IMR-90 (cell line): Measurements from ENCODE around the gene BPGM. TPM values are rescaled to one million over a fixed set of nuclear protein-coding genes. Genes with fewer than 3 reads are reported as not detected.

Source experiments
- ATAC-seq: fragments of 200-7000 bp; cut with Tn5 transposase; 2 replicates; pipeline ENCODE4 v1.9.1; 2020; ENCODE audit warnings: low read depth, mild to moderate bottlenecking, moderate library complexity
- BruUV-seq: library from RNA; stranded (reverse); fragments of 400-500 nt; replicated peaks from 2 replicates; lab custom pipeline; 2021; lab: Mats Ljungman, UMichigan
- CTCF ChIA-PET: fragments of 300-600 bp; formaldehyde crosslinking; extraction: SDS; loops from one replicate; lab custom pipeline; 2021; ENCODE audit warnings: antibody characterized with exemption; lab: Yijun Ruan, JAX
- POLR2A ChIA-PET: fragments of 300-600 bp; sonication (Branson Sonifier 250); formaldehyde crosslinking; loops from one replicate; lab custom pipeline; 2022; ENCODE audit warnings: antibody characterized with exemption; ENCODE audit not compliant: unreplicated experiment; lab: Charles Lee
- DNase-seq: peaks from one replicate; pipeline ENCODE4 v3.0.0; 2013
- H2AFZ ChIP-seq: replicated peaks from 2 replicates; pipeline ENCODE3; 2013; ENCODE audit warnings: low read length, mild to moderate bottlenecking; ENCODE audit not compliant: poor library complexity
- H2AK5ac ChIP-seq: 2 replicates; pipeline ENCODE4 v1.6.1; 2013; ENCODE audit warnings: low read depth, low read length, inconsistent platforms
- H2AK9ac ChIP-seq: replicated peaks from 2 replicates; pipeline ENCODE3; 2013; ENCODE audit warnings: mild to moderate bottlenecking, low read depth, low read length, moderate library complexity; ENCODE audit not compliant: poor library complexity
- H2BK120ac ChIP-seq: 2 replicates; pipeline ENCODE4 v1.6.1; 2013; ENCODE audit warnings: low read depth, low read length, inconsistent platforms
- H2BK15ac ChIP-seq: 3 replicates; pipeline ENCODE4 v1.6.1; 2013; ENCODE audit warnings: low read depth, low read length, inconsistent platforms
- H2BK20ac ChIP-seq: 2 replicates; pipeline ENCODE4 v1.6.1; 2013; ENCODE audit warnings: low read depth, mild to moderate bottlenecking, inconsistent platforms, low read length, moderate library complexity
- H2BK5ac ChIP-seq: 2 replicates; pipeline ENCODE4 v1.6.1; 2013; ENCODE audit warnings: mild to moderate bottlenecking, low read depth, low read length, inconsistent platforms; ENCODE audit not compliant: poor library complexity, severe bottlenecking
- H3K14ac ChIP-seq: replicated peaks from 2 replicates; pipeline ENCODE4 v1.6.1; 2013; ENCODE audit warnings: low read depth, low read length, inconsistent platforms
- H3K18ac ChIP-seq: 2 replicates; pipeline ENCODE4 v1.6.1; 2013; ENCODE audit warnings: low read depth, low read length, control low read depth
- H3K23ac ChIP-seq: 2 replicates; pipeline ENCODE4 v1.6.1; 2013; ENCODE audit warnings: low read depth, low read length, inconsistent platforms
- H3K27ac ChIP-seq: 2 replicates; pipeline ENCODE4 v1.5.1; 2013; ENCODE audit warnings: mild to moderate bottlenecking, control low read depth, low read length; ENCODE audit not compliant: insufficient read depth
- H3K27me3 ChIP-seq: 2 replicates; pipeline ENCODE4 v1.6.1; 2013; ENCODE audit warnings: low read length; ENCODE audit not compliant: control insufficient read depth, insufficient read depth
- H3K36me3 ChIP-seq: 2 replicates; pipeline ENCODE4 v1.6.1; 2013; ENCODE audit warnings: low read length, mixed read lengths; ENCODE audit not compliant: control insufficient read depth, insufficient read depth
- H3K4ac ChIP-seq: 2 replicates; pipeline ENCODE4 v1.6.1; 2013; ENCODE audit warnings: low read depth, low read length, inconsistent platforms
- H3K4me1 ChIP-seq: 2 replicates; pipeline ENCODE4 v1.6.1; 2013; ENCODE audit warnings: low read length, mixed read lengths; ENCODE audit not compliant: control insufficient read depth, insufficient read depth
- H3K4me2 ChIP-seq: 2 replicates; pipeline ENCODE4 v1.6.1; 2013; ENCODE audit warnings: low read depth, mild to moderate bottlenecking, control low read depth, low read length, moderate library complexity
- H3K4me3 ChIP-seq: 2 replicates; pipeline ENCODE4 v1.5.1; 2013; ENCODE audit warnings: low read depth, mild to moderate bottlenecking, control low read depth, low read length, moderate library complexity; ENCODE audit not compliant: insufficient read depth
- H3K56ac ChIP-seq: 2 replicates; pipeline ENCODE4 v1.6.1; 2013; ENCODE audit warnings: low read length, inconsistent platforms; ENCODE audit not compliant: insufficient read depth; ENCODE audit errors: extremely low read depth
- H3K79me1 ChIP-seq, 2 experiments: 2 replicates each; pipeline ENCODE4 v1.6.1; 2013; ENCODE audit warnings: low read length in 2 of 2, inconsistent platforms in 1 of 2, low read depth in 1 of 2
- H3K9ac ChIP-seq: 2 replicates; pipeline ENCODE4 v1.6.1; 2013; ENCODE audit warnings: low read depth, low read length, control low read depth
- H3K9me1 ChIP-seq: 2 replicates; pipeline ENCODE4 v1.6.1; 2013; ENCODE audit warnings: low read length, inconsistent platforms; ENCODE audit not compliant: insufficient read depth
- H3K9me3 ChIP-seq: 2 replicates; pipeline ENCODE4 v1.6.1; 2013; ENCODE audit warnings: low read length; ENCODE audit not compliant: control insufficient read depth, insufficient read depth
- H4K20me1 ChIP-seq: 2 replicates; pipeline ENCODE4 v1.6.1; 2013; ENCODE audit warnings: low read length, inconsistent platforms; ENCODE audit not compliant: insufficient read depth
- H4K5ac ChIP-seq: 2 replicates; pipeline ENCODE4 v1.6.1; 2013; ENCODE audit warnings: mild to moderate bottlenecking, low read depth, low read length, control low read depth
- H4K8ac ChIP-seq, 2 experiments: 2 replicates each; pipeline ENCODE4 v1.6.1; 2013; ENCODE audit warnings: low read depth in 2 of 2, low read length in 2 of 2, control low read depth in 1 of 2, inconsistent platforms in 1 of 2
- H4K91ac ChIP-seq: 2 replicates; pipeline ENCODE4 v1.6.1; 2013; ENCODE audit warnings: low read depth, low read length, inconsistent platforms; ENCODE audit not compliant: insufficient read depth
- BHLHE40 ChIP-seq: fragments of 150-350 bp; IDR thresholded peaks from 2 replicates; pipeline ENCODE4 v1.6.1; 2016; ENCODE audit warnings: mild to moderate bottlenecking, low read depth, low read length
- MAFK ChIP-seq: IDR thresholded peaks from 2 replicates; pipeline ENCODE4 v1.6.1; 2012; ENCODE audit warnings: low read depth, low read length, improper control_type of control experiment
- NFE2L2 ChIP-seq: fragments of 150-350 bp; IDR thresholded peaks from 2 replicates; pipeline ENCODE4 v1.6.1; 2016; ENCODE audit warnings: low read depth, mild to moderate bottlenecking, low read length
- POLR2A ChIP-seq: IDR thresholded peaks from 2 replicates; pipeline ENCODE4 v1.6.1; 2012; ENCODE audit warnings: mild to moderate bottlenecking, low read depth, low read length
- RAD21 ChIP-seq: IDR thresholded peaks from 2 replicates; pipeline ENCODE4 v1.6.1; 2012; ENCODE audit warnings: low read length, improper control_type of control experiment
- RCOR1 ChIP-seq: IDR thresholded peaks from 2 replicates; pipeline ENCODE4 v1.6.1; 2012; ENCODE audit warnings: mild to moderate bottlenecking, low read length, improper control_type of control experiment; ENCODE audit not compliant: insufficient replicate concordance
- RFX5 ChIP-seq: IDR thresholded peaks from 2 replicates; pipeline ENCODE4 v1.8.0; 2012; ENCODE audit warnings: low read depth, mild to moderate bottlenecking, low read length, moderate library complexity
- SMC3 ChIP-seq: fragments of 150-350 bp; IDR thresholded peaks from 2 replicates; pipeline ENCODE4 v1.6.1; 2016; ENCODE audit warnings: low read depth, mild to moderate bottlenecking, antibody characterized with exemption, low read length, moderate library complexity
- USF2 ChIP-seq: fragments of 150-350 bp; IDR thresholded peaks from 2 replicates; pipeline ENCODE4 v1.6.1; 2017; ENCODE audit warnings: mild to moderate bottlenecking, antibody characterized with exemption, low read length, low read depth
- WGBS, 2 experiments: methylation state at CpG; one replicate each; pipeline versions ENCODE4 v1.1.5 to v1.1.7; 2013; ENCODE audit warnings: missing lambda C conversion rate in 2 of 2; ENCODE audit not compliant: insufficient read length in 1 of 2; ENCODE audit errors: extremely low coverage in 2 of 2; 5-methylcytosine and 5-hydroxymethylcytosine counted together
- dilution Hi-C: fragments of 300-500 bp; cut with HindIII; formaldehyde crosslinking; loops from one replicate; pipeline ENCODE4 v1.14.3; 2018; ENCODE audit warnings: low sequenced_read_pairs; ENCODE audit not compliant: unreplicated experiment
- in situ Hi-C: fragments of 300-500 bp; cut with MboI; formaldehyde crosslinking; loops from 3 replicates; pipeline ENCODE4 v1.14.3; 2019; ENCODE audit warnings: low sequenced_read_pairs, inconsistent platforms, mixed read lengths
- intact Hi-C: fragments of 100-400 bp; cut with micrococcal nuclease; formaldehyde crosslinking; loops from 2 replicates; pipeline ENCODE4 v1.10.0; 2022
- polyA plus RNA-seq, 3 experiments: library from polyadenylated mRNA; depleted of rRNA; stranded (reverse); fragments of >200 nt; gene quantifications; 2 replicates each; pipeline ENCODE4 v1.2.3, GENCODE V29; 2012; ENCODE audit warnings: low replicate concordance in 1 of 3
- total RNA-seq: library from RNA; depleted of rRNA; stranded (reverse); fragments of >200 nt; gene quantifications from 2 replicates; pipeline ENCODE4 v1.2.3, GENCODE V29; 2012

BPGM gene
- total and polyA plus RNA-seq, 2 of the 4 experiments (the other 2 are of a cell fraction), result 18.8 to 20.0 TPM

DNA sequence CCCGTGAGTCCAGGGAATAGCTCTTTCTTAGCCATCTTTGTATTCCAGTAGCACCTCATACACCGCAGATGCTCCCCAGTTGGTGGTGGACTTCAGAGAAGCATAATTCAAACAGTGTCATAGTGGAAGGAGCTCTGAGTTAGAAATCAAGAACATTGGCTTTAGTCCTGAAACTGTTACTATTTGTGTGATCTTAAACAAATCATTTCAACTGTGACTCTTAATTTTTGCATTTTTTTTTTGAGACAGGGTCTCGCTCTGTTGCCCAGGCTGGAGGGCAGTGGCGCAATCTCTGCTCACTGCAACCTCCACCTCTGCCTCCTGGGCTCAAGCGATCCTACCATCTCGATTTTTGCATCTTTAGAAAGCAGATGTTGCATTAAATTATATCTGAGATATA is 1.8 kb downstream of the BPGM start:
- dilution Hi-C loops (no loop called here), in situ Hi-C loops (no loop called here), intact Hi-C loops (loop anchor here (5.0 kb wide), 1 partner anchor 129 kb away; the partner anchor contains the start of gene CALD1)
- no peak overlapping the region for H4K91ac ChIP-seq
- peaks cover 11% of the 10 kb centered on the region for H3K9me1 ChIP-seq
- no peak for TF ChIP-seq POLR2A
- TF ChIP-seq RCOR1, result no peak
- no peak for TF ChIP-seq MAFK
- no peak for TF ChIP-seq BHLHE40
- no peak for TF ChIP-seq RFX5
- no peak for TF ChIP-seq SMC3
- TF ChIP-seq USF2, result no peak
- TF ChIP-seq RAD21, result no peak
- no peak for TF ChIP-seq NFE2L2
- H3K4me1 ChIP-seq, result peaks cover 7% of the 10 kb centered on the region
- ATAC-seq (no peak), DNase-seq (no peak)
- no peak overlapping the region for H3K4me3 ChIP-seq
- no peaks in the 10 kb centered on the region for H4K20me1 ChIP-seq
- no peak overlapping the region for H4K8ac ChIP-seq
- H3K36me3 ChIP-seq, result no peaks in the 10 kb centered on the region
- H2AK5ac ChIP-seq, result no peak overlapping the region
- no peak overlapping the region for H2AFZ ChIP-seq
- H3K79me1 ChIP-seq, result peaks cover 12 to 53% of the 10 kb centered on the region in 2 experiments
- H2BK5ac ChIP-seq, result no peak overlapping the region
- H4K5ac ChIP-seq, result no peak overlapping the region
- H3K56ac ChIP-seq, result no peak overlapping the region
- H3K23ac ChIP-seq, result 0 out of 2 replicates have a peak overlapping the region, but pooled peaks have one; percentile 15
- no peak overlapping the region for H2BK15ac ChIP-seq
- H3K9ac ChIP-seq, result no peak overlapping the region
- no peak overlapping the region for H2AK9ac ChIP-seq
- H3K14ac ChIP-seq, result no peak overlapping the region; the same call in 1 of the 2 replicates
- no peaks in the 10 kb centered on the region for H3K9me3 ChIP-seq
- H3K27me3 ChIP-seq, result no peaks in the 10 kb centered on the region
- H2BK20ac ChIP-seq, result no peak overlapping the region; the same call in 1 of the 2 replicates
- peak overlapping the region; percentile 9; the same call in 1 of the 2 replicates for H3K27ac ChIP-seq
- H2BK120ac ChIP-seq, result 0 out of 2 replicates have a peak overlapping the region, but pooled peaks have one; percentile 29
- ChIA-PET POLR2A (interaction anchor here (0.5 kb wide), 1 partner anchor 65 kb away, joined by 3 read pairs; no protein-coding TSS in a partner anchor), CTCF (interaction anchor here (0.9 to 3.0 kb wide), 3 partner anchors 10 to 108 kb away, joined by 3 to 9 read pairs (median 9); no protein-coding TSS in a partner anchor)
- peak overlapping the region; percentile 33; the same call in 1 of the 2 replicates for H3K4me2 ChIP-seq
- H3K4ac ChIP-seq, result 0 out of 2 replicates have a peak overlapping the region, but pooled peaks have one; percentile 29
- no TSS peak for BruUV-seq
- H3K18ac ChIP-seq, result no peak overlapping the region
- no CpG with 5 or more reads among the region's 6 CpGs for WGBS, 2 experiments
